H9 (cell line): ENCODE measurements around the gene DPP10. TPM values are rescaled to one million over a fixed set of nuclear protein-coding genes. Genes with fewer than 3 reads are reported as not detected.
A peak's percentile ranks its signal among the peaks of the same experiment; 100 is the strongest.

Experiments used
- DNase-seq: peaks from one replicate; pipeline ENCODE4 v3.0.0-alpha.2; 2017
- H2AFZ ChIP-seq: one replicate; pipeline ENCODE4 v1.6.1; 2013; ENCODE audit warnings: mild to moderate bottlenecking, low read length, control low read depth, moderate library complexity
- H2AK5ac ChIP-seq: 2 replicates; pipeline ENCODE4 v1.6.1; 2013; ENCODE audit warnings: low read length, control low read depth, mixed read lengths; ENCODE audit not compliant: insufficient read length
- H2BK120ac ChIP-seq: one replicate; pipeline ENCODE4 v1.6.1; 2013; ENCODE audit warnings: low read depth, mild to moderate bottlenecking, low read length, control low read depth, inconsistent platforms; ENCODE audit not compliant: poor library complexity, severe bottlenecking
- H2BK12ac ChIP-seq: 2 replicates; pipeline ENCODE4 v1.6.1; 2013; ENCODE audit warnings: low read length, control low read depth, mixed read lengths, low read depth; ENCODE audit not compliant: insufficient read length
- H2BK15ac ChIP-seq: 2 replicates; pipeline ENCODE4 v1.6.1; 2013; ENCODE audit warnings: low read depth, low read length, control low read depth
- H2BK20ac ChIP-seq: one replicate; pipeline ENCODE4 v1.6.1; 2013; ENCODE audit warnings: low read depth, mild to moderate bottlenecking, low read length, control low read depth, inconsistent platforms; ENCODE audit not compliant: poor library complexity, severe bottlenecking
- H2BK5ac ChIP-seq: 2 replicates; pipeline ENCODE4 v1.6.1; 2013; ENCODE audit warnings: low read length, control low read depth, mixed read lengths; ENCODE audit not compliant: insufficient read length
- H3K14ac ChIP-seq: 2 replicates; pipeline ENCODE4 v1.6.1; 2013; ENCODE audit warnings: low read length, control low read depth; ENCODE audit not compliant: insufficient read depth
- H3K18ac ChIP-seq: 2 replicates; pipeline ENCODE4 v1.6.1; 2013; ENCODE audit warnings: low read depth, mild to moderate bottlenecking, mixed read lengths, low read length, control low read depth; ENCODE audit not compliant: insufficient read length
- H3K23ac ChIP-seq: 2 replicates; pipeline ENCODE4 v1.6.1; 2013; ENCODE audit warnings: low read length, control low read depth, mixed read lengths, low read depth; ENCODE audit not compliant: insufficient read length
- H3K23me2 ChIP-seq: 2 replicates; pipeline ENCODE4 v1.6.1; 2013; ENCODE audit warnings: low read depth, mild to moderate bottlenecking, mixed read lengths, low read length, control low read depth; ENCODE audit not compliant: insufficient read length, poor library complexity, severe bottlenecking
- H3K27ac ChIP-seq: 2 replicates; pipeline ENCODE4 v1.5.1; 2013; ENCODE audit warnings: low read length, control low read depth, mixed read lengths, low read depth; ENCODE audit not compliant: insufficient read length
- H3K27me3 ChIP-seq: 2 replicates; pipeline ENCODE4 v1.6.1; 2013; ENCODE audit warnings: low read length, control low read depth, inconsistent platforms; ENCODE audit not compliant: insufficient read depth
- H3K4ac ChIP-seq: 2 replicates; pipeline ENCODE4 v1.6.1; 2013; ENCODE audit warnings: low read depth, mild to moderate bottlenecking, control low read depth, inconsistent platforms, low read length, moderate library complexity
- H3K4me1 ChIP-seq: 2 replicates; pipeline ENCODE4 v1.6.1; 2013; ENCODE audit warnings: low read length, control low read depth, inconsistent platforms; ENCODE audit not compliant: insufficient read depth
- H3K4me2 ChIP-seq: 2 replicates; pipeline ENCODE4 v1.6.1; 2013; ENCODE audit warnings: low read length, control low read depth, mixed read lengths; ENCODE audit not compliant: insufficient read length, insufficient read depth
- H3K56ac ChIP-seq: 2 replicates; pipeline ENCODE4 v1.6.1; 2013; ENCODE audit warnings: low read depth, mild to moderate bottlenecking, mixed read lengths, low read length, control low read depth; ENCODE audit not compliant: insufficient read length
- H3K79me1 ChIP-seq: 2 replicates; pipeline ENCODE4 v1.6.1; 2013; ENCODE audit warnings: low read depth, mild to moderate bottlenecking, moderate library complexity, low read length, control low read depth, inconsistent platforms; ENCODE audit not compliant: insufficient read depth, poor library complexity, severe bottlenecking
- H3K79me2 ChIP-seq: 2 replicates; pipeline ENCODE4 v1.6.1; 2013; ENCODE audit warnings: low read length, control low read depth, inconsistent platforms; ENCODE audit not compliant: insufficient read depth
- H3K9ac ChIP-seq: 2 replicates; pipeline ENCODE4 v1.6.1; 2013; ENCODE audit warnings: low read length, control low read depth, mixed read lengths; ENCODE audit not compliant: insufficient read length; ENCODE audit errors: extremely low read depth
- H3K9me3 ChIP-seq: one replicate; pipeline ENCODE4 v1.6.1; 2013; ENCODE audit warnings: low read depth, low read length, inconsistent platforms; ENCODE audit not compliant: control insufficient read depth
- H3T11ph ChIP-seq: one replicate; pipeline ENCODE4 v1.6.1; 2013; ENCODE audit warnings: mild to moderate bottlenecking, low read length, control low read depth, inconsistent platforms
- H4K20me1 ChIP-seq: one replicate; pipeline ENCODE4 v1.6.1; 2013; ENCODE audit not compliant: control insufficient read depth, insufficient read length, insufficient read depth
- H4K5ac ChIP-seq: 2 replicates; pipeline ENCODE4 v1.6.1; 2013; ENCODE audit warnings: low read depth, mild to moderate bottlenecking, mixed read lengths, low read length, control low read depth; ENCODE audit not compliant: insufficient read length
- H4K8ac ChIP-seq: replicated peaks from 2 replicates; pipeline ENCODE4 v1.6.1; 2013; ENCODE audit warnings: low read length, control low read depth, mixed read lengths, low read depth; ENCODE audit not compliant: insufficient read length
- H4K91ac ChIP-seq: 2 replicates; pipeline ENCODE4 v1.6.1; 2013; ENCODE audit warnings: low read depth, mild to moderate bottlenecking, moderate library complexity, mixed read lengths, low read length, control low read depth; ENCODE audit not compliant: insufficient read length
- H3K27ac Mint-ChIP-seq, 3 experiments: 2 replicates in 2 of 3; 3 replicates in 1 of 3; pipeline ENCODE4 v1.8.0; 2020 to 2021; ENCODE audit warnings: mixed read lengths in 3 of 3, mild to moderate bottlenecking in 1 of 3, moderate library complexity in 1 of 3
- H3K27me3 Mint-ChIP-seq: 2 replicates; pipeline ENCODE4 v1.8.0; 2021; ENCODE audit warnings: low read depth, mild to moderate bottlenecking, moderate library complexity, mixed read lengths
- H3K36me3 Mint-ChIP-seq, 3 experiments: 2 replicates in 2 of 3; 3 replicates in 1 of 3; pipeline ENCODE4 v1.8.0; 2020 to 2021; ENCODE audit warnings: low read depth in 3 of 3, mixed read lengths in 3 of 3; ENCODE audit not compliant: insufficient read depth in 1 of 3
- H3K4me1 Mint-ChIP-seq, 2 experiments: 2 replicates each; pipeline ENCODE4 v1.8.0; 2020; ENCODE audit warnings: mixed read lengths in 2 of 2
- H3K4me3 Mint-ChIP-seq, 2 experiments: 2 replicates in 1 of 2; 3 replicates in 1 of 2; pipeline ENCODE4 v1.8.0; 2020 to 2021; ENCODE audit warnings: mild to moderate bottlenecking in 2 of 2, mixed read lengths in 2 of 2, moderate library complexity in 1 of 2
- H3K9me3 Mint-ChIP-seq, 2 experiments: 2 replicates in 1 of 2; 3 replicates in 1 of 2; pipeline ENCODE4 v1.8.0; 2020; ENCODE audit warnings: mild to moderate bottlenecking in 2 of 2, mixed read lengths in 2 of 2, moderate library complexity in 1 of 2
- WGBS: extraction: QIAGEN DNeasy Blood & Tissue Kit; methylation state at CpG from one replicate; pipeline ENCODE4 v1.1.7; 2013; ENCODE audit warnings: missing lambda C conversion rate, low lambda C conversion rate, mixed read lengths; ENCODE audit not compliant: insufficient read length; ENCODE audit errors: extremely low coverage; 5-methylcytosine and 5-hydroxymethylcytosine counted together
- total RNA-seq: library from RNA; stranded (reverse); gene quantifications from 2 replicates; pipeline ENCODE4 v1.2.1, GENCODE V29; 2021
- TF ChIP-seq, protein P1 (sequence below): fragments of 200-600 bp; sonication (generic); conservative IDR thresholded peaks from 3 replicates; pipeline ENCODE4 v1.8.0; 2021; ENCODE audit warnings: antibody characterized with exemption, mild to moderate bottlenecking

Gene DPP10
- total RNA-seq, 1 experiment from 2014 or later, result 11.3 TPM

- Histone ChIP-seq H3K23me2 (no peaks in the 10 kb centered on the region), H2AFZ (no peak overlapping the region), H3K27ac (no peak overlapping the region), H3K14ac (no peak overlapping the region), H4K5ac (no peak overlapping the region), H3K27me3 (no peaks in the 10 kb centered on the region), H3K9me3 (no peaks in the 10 kb centered on the region), H3K4me2 (no peak overlapping the region), H3T11ph (no peak overlapping the region), H2BK120ac (no peak overlapping the region), H3K23ac (no peak overlapping the region), H4K8ac (no peak overlapping the region), H2BK15ac (no peak overlapping the region), H2AK5ac (no peak overlapping the region), H3K79me2 (no peaks in the 10 kb centered on the region), H3K4ac (no peak overlapping the region), H3K9ac (no peak overlapping the region), H3K79me1 (no peaks in the 10 kb centered on the region), H2BK12ac (no peak overlapping the region), H2BK5ac (no peak overlapping the region), H3K4me1 (no peaks in the 10 kb centered on the region), H3K18ac (no peak overlapping the region), H2BK20ac (no peak overlapping the region), H4K20me1 (no peaks in the 10 kb centered on the region), H3K56ac (no peak overlapping the region), H4K91ac (no peak overlapping the region)
- no CpG with 5 or more reads among the region's 5 CpGs for WGBS
- no peaks in the 10 kb centered on the region for H3K27me3 Mint-ChIP-seq
- peaks cover 0 to 4% of the 10 kb centered on the region in 2 experiments; a peak in 2 of 5 replicates for H3K9me3 Mint-ChIP-seq
- peaks cover 3 to 4% of the 10 kb centered on the region in 2 experiments; a peak in 3 of 4 replicates for H3K4me1 Mint-ChIP-seq
- DNase-seq, result no peak
- H3K27ac Mint-ChIP-seq, result no peak overlapping the region
- H3K4me3 Mint-ChIP-seq, result no peak overlapping the region
- TF ChIP-seq, protein P1, sequence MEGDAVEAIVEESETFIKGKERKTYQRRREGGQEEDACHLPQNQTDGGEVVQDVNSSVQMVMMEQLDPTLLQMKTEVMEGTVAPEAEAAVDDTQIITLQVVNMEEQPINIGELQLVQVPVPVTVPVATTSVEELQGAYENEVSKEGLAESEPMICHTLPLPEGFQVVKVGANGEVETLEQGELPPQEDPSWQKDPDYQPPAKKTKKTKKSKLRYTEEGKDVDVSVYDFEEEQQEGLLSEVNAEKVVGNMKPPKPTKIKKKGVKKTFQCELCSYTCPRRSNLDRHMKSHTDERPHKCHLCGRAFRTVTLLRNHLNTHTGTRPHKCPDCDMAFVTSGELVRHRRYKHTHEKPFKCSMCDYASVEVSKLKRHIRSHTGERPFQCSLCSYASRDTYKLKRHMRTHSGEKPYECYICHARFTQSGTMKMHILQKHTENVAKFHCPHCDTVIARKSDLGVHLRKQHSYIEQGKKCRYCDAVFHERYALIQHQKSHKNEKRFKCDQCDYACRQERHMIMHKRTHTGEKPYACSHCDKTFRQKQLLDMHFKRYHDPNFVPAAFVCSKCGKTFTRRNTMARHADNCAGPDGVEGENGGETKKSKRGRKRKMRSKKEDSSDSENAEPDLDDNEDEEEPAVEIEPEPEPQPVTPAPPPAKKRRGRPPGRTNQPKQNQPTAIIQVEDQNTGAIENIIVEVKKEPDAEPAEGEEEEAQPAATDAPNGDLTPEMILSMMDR, result peak; percentile 28; the same call in 1 of the 3 replicates
- H3K36me3 Mint-ChIP-seq, result no peaks in the 10 kb centered on the region
Observed at GRCh38 chr2:115833196-115833595, 1390.8 kb downstream of the DPP10 start.
